Measurements from ENCODE around the gene PODXL2. TPM values are rescaled to one million over a fixed set of nuclear protein-coding genes. Genes with fewer than 3 reads are reported as not detected.

Gene PODXL2
- total RNA-seq, 1 donor from 2014 or later: 14.5 TPM

- peaks cover 11% of the 10 kb centered on the region for H3K4me1 ChIP-seq (ENCODE audit: insufficient read depth, low read length)
- H2AFZ ChIP-seq (ENCODE audit: low read depth, low read length): no peak overlapping the region
- no peak for DNase-seq (ENCODE audit: low read depth)
- H3K4me3 Mint-ChIP-seq (ENCODE audit: unreplicated experiment): peak overlapping the region; percentile 86
- H3K4me2 ChIP-seq (ENCODE audit: low read length): peak overlapping the region; percentile 87
- no peaks in the 10 kb centered on the region for H3K36me3 ChIP-seq (ENCODE audit: insufficient read depth, low read length)
- no peaks in the 10 kb centered on the region for H3K4me1 Mint-ChIP-seq (ENCODE audit: low read depth, unreplicated experiment)
- H3K27me3 Mint-ChIP-seq (ENCODE audit: low read depth, unreplicated experiment): peaks cover 4% of the 10 kb centered on the region
- H3K4me3 ChIP-seq (ENCODE audit: insufficient read depth, low read depth, low read length): peak overlapping the region; percentile 76
- H3K27ac Mint-ChIP-seq (ENCODE audit: unreplicated experiment): peak overlapping the region; percentile 87
- no peaks in the 10 kb centered on the region for H3K9me3 Mint-ChIP-seq (ENCODE audit: unreplicated experiment)
- H4K20me1 ChIP-seq (ENCODE audit: insufficient read depth, low read length): no peaks in the 10 kb centered on the region
- H3K9ac ChIP-seq (ENCODE audit: low read length): peak overlapping the region; percentile 90
- no peaks in the 10 kb centered on the region for H3K79me2 ChIP-seq (ENCODE audit: insufficient read depth, low read length)
- no peaks in the 10 kb centered on the region for H3K27me3 ChIP-seq (ENCODE audit: insufficient read depth, low read length)
- no peaks in the 10 kb centered on the region for H3K9me3 ChIP-seq (ENCODE audit: insufficient read depth, low read depth, low read length)
- no peak for FAIRE-seq
- peaks cover 16% of the 10 kb centered on the region for H3K36me3 Mint-ChIP-seq (ENCODE audit: low read depth, unreplicated experiment)
- TF ChIP-seq CTCF (IDR thresholded peaks at IDR 0.05; ENCODE audit: insufficient read depth, low read depth, low read length) (no peak), EZH2 (IDR thresholded peaks at IDR 0.05; ENCODE audit: insufficient read depth, low read length) (no peak)
- no peak overlapping the region for H3K27ac ChIP-seq (ENCODE audit: low read depth, low read length)
Observed at GRCh38 chr3:127674101-127674721, 45.2 kb downstream of the PODXL2 start.

GRCh38 chr3:127674790-127675189 lies 45.8 kb downstream of the PODXL2 start:
- Mint-ChIP-seq H3K27me3 (ENCODE audit: low read depth, unreplicated experiment) (peaks cover 4% of the 10 kb centered on the region), H3K27ac (ENCODE audit: unreplicated experiment) (no peak overlapping the region), H3K4me1 (ENCODE audit: low read depth, unreplicated experiment) (no peaks in the 10 kb centered on the region), H3K4me3 (ENCODE audit: unreplicated experiment) (no peak overlapping the region), H3K9me3 (ENCODE audit: unreplicated experiment) (no peaks in the 10 kb centered on the region), H3K36me3 (ENCODE audit: low read depth, unreplicated experiment) (peaks cover 15% of the 10 kb centered on the region)
- H3K9me3 ChIP-seq (ENCODE audit: insufficient read depth, low read depth, low read length): no peaks in the 10 kb centered on the region
- H2AFZ ChIP-seq (ENCODE audit: low read depth, low read length): no peak overlapping the region
- FAIRE-seq (no peak), DNase-seq (ENCODE audit: low read depth) (no peak)
- H4K20me1 ChIP-seq (ENCODE audit: insufficient read depth, low read length): no peaks in the 10 kb centered on the region
- TF ChIP-seq CTCF (IDR thresholded peaks at IDR 0.05; ENCODE audit: insufficient read depth, low read depth, low read length) (no peak), EZH2 (IDR thresholded peaks at IDR 0.05; ENCODE audit: insufficient read depth, low read length) (no peak)
- H3K4me1 ChIP-seq (ENCODE audit: insufficient read depth, low read length): peaks cover 11% of the 10 kb centered on the region
- no peaks in the 10 kb centered on the region for H3K36me3 ChIP-seq (ENCODE audit: insufficient read depth, low read length)
- H3K9ac ChIP-seq (ENCODE audit: low read length): no peak overlapping the region
- H3K4me2 ChIP-seq (ENCODE audit: low read length): no peak overlapping the region
- no peak overlapping the region for H3K27ac ChIP-seq (ENCODE audit: low read depth, low read length)
- no peaks in the 10 kb centered on the region for H3K79me2 ChIP-seq (ENCODE audit: insufficient read depth, low read length)
- no peak overlapping the region for H3K4me3 ChIP-seq (ENCODE audit: insufficient read depth, low read depth, low read length)
- H3K27me3 ChIP-seq (ENCODE audit: insufficient read depth, low read length): no peaks in the 10 kb centered on the region

- Histone ChIP-seq H3K36me3 (ENCODE audit: insufficient read depth, low read length) (no peaks in the 10 kb centered on the region), H4K20me1 (ENCODE audit: insufficient read depth, low read length) (no peaks in the 10 kb centered on the region), H3K4me2 (ENCODE audit: low read length) (no peak overlapping the region), H2AFZ (ENCODE audit: low read depth, low read length) (no peak overlapping the region), H3K27ac (ENCODE audit: low read depth, low read length) (no peak overlapping the region), H3K27me3 (ENCODE audit: insufficient read depth, low read length) (no peaks in the 10 kb centered on the region), H3K79me2 (ENCODE audit: insufficient read depth, low read length) (no peaks in the 10 kb centered on the region), H3K4me1 (ENCODE audit: insufficient read depth, low read length) (peaks cover 11% of the 10 kb centered on the region), H3K4me3 (ENCODE audit: insufficient read depth, low read depth, low read length) (no peak overlapping the region), H3K9ac (ENCODE audit: low read length) (no peak overlapping the region), H3K9me3 (ENCODE audit: insufficient read depth, low read depth, low read length) (no peaks in the 10 kb centered on the region)
- H3K4me3 Mint-ChIP-seq (ENCODE audit: unreplicated experiment): peak overlapping the region; percentile 60
- no peaks in the 10 kb centered on the region for H3K4me1 Mint-ChIP-seq (ENCODE audit: low read depth, unreplicated experiment)
- no peak overlapping the region for H3K27ac Mint-ChIP-seq (ENCODE audit: unreplicated experiment)
- no peak for FAIRE-seq
- no peaks in the 10 kb centered on the region for H3K9me3 Mint-ChIP-seq (ENCODE audit: unreplicated experiment)
- H3K36me3 Mint-ChIP-seq (ENCODE audit: low read depth, unreplicated experiment): peaks cover 12% of the 10 kb centered on the region
- DNase-seq (ENCODE audit: low read depth): no peak
- H3K27me3 Mint-ChIP-seq (ENCODE audit: low read depth, unreplicated experiment): no peaks in the 10 kb centered on the region
- no peak for TF ChIP-seq CTCF (IDR thresholded peaks at IDR 0.05; ENCODE audit: insufficient read depth, low read depth, low read length)
- no peak for TF ChIP-seq EZH2 (IDR thresholded peaks at IDR 0.05; ENCODE audit: insufficient read depth, low read length)
Observed at GRCh38 chr3:127675651-127676391, 46.8 kb downstream of the PODXL2 start.

All from astrocyte (in vitro differentiated cells and primary cell).